SK-N-SH treated with all-trans-retinoic acid at 6 μM for 48 hours (cell line): ENCODE data around the gene CACNA2D2.

Experiments
- GLIS3 ChIP-seq: fragments of 250-450 bp; sonication (Bioruptor Pico); IDR thresholded peaks from 2 replicates; pipeline ENCODE4 v1.5.0; 2020; ENCODE audit warnings: mild to moderate bottlenecking, moderate library complexity
- ISL1 ChIP-seq: fragments of 250-450 bp; sonication (Bioruptor Pico); IDR thresholded peaks from 2 replicates; pipeline ENCODE4 v2.1.2; 2022; ENCODE audit warnings: mild to moderate bottlenecking, moderate library complexity
- OSR1 ChIP-seq: fragments of 250-450 bp; sonication (Bioruptor Pico); IDR thresholded peaks from 2 replicates; pipeline ENCODE4 v1.8.0; 2022; ENCODE audit warnings: moderate library complexity, mild to moderate bottlenecking, inconsistent platforms
- RARB ChIP-seq: fragments of 250-450 bp; sonication (Bioruptor Pico); IDR thresholded peaks from 2 replicates; pipeline ENCODE4 v1.8.0; 2021; ENCODE audit warnings: mild to moderate bottlenecking, moderate library complexity
- ZFP3 ChIP-seq: fragments of 250-450 bp; sonication (Bioruptor Pico); IDR thresholded peaks from 2 replicates; pipeline ENCODE4 v1.5.0; 2020; ENCODE audit warnings: mild to moderate bottlenecking, moderate library complexity
- ZNF565 ChIP-seq: fragments of 450-650 bp; formaldehyde crosslinking; conservative IDR thresholded peaks from 2 replicates; pipeline ENCODE4 v1.5.0; 2020; ENCODE audit warnings: low read depth, mild to moderate bottlenecking, moderate library complexity
- ZNF70 ChIP-seq: fragments of 450-650 bp; formaldehyde crosslinking; IDR thresholded peaks from 2 replicates; pipeline ENCODE4 v1.5.0; 2020; ENCODE audit warnings: mild to moderate bottlenecking, moderate library complexity

GRCh38 chr3:50318163-50318562 is 185.3 kb downstream of the CACNA2D2 start:
- TF ChIP-seq ZFP3 (CRISPR knock-in tag) (no peak), ISL1 (CRISPR knock-in tag) (no peak), ZNF70 (CRISPR knock-in tag) (no peak), RARB (CRISPR knock-in tag) (no peak), GLIS3 (CRISPR knock-in tag) (no peak), OSR1 (CRISPR knock-in tag) (no peak), ZNF565 (no peak)
